A673 (cell line): Measurements from ENCODE around the gene RAB3GAP2.

Source experiments
- EZH2 ChIP-seq: fragments of 200-600 bp; sonication (generic); IDR thresholded peaks from 2 replicates; pipeline ENCODE4 v1.6.1; 2017; ENCODE audit warnings: borderline replicate concordance, low read depth, mild to moderate bottlenecking, mixed read lengths, antibody characterized with exemption, low read length; ENCODE audit not compliant: poor library complexity, severe bottlenecking
- TF ChIP-seq, protein P1 (sequence below): fragments of 300-800, 200-600 bp; sonication (generic); conservative IDR thresholded peaks from 2 replicates; pipeline ENCODE4 v1.5.1; 2017; ENCODE audit warnings: low read depth, mild to moderate bottlenecking, antibody characterized with exemption, low read length, moderate library complexity, mixed read lengths

DNA sequence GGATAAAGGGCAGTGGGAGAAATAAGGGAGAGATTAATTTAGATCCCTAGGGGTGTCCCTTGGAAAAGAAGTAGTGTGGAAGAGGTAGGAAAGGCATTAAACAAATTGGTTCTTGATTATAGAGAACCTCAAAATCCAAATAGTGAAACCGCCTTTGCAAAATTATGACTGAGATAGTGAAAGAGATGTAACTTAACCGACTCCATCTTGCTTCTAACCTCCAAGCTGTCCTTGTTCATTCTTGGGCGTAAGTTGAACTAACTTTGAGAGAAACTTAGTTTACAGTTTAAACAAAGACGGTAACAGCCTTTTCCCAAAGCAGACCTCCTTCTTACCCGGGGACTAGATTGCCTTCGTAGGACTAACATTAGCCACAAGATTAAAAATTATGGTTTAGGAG lies 3.2 kb upstream of the RAB3GAP2 start:
- no peak for TF ChIP-seq EZH2
- TF ChIP-seq, protein P1, sequence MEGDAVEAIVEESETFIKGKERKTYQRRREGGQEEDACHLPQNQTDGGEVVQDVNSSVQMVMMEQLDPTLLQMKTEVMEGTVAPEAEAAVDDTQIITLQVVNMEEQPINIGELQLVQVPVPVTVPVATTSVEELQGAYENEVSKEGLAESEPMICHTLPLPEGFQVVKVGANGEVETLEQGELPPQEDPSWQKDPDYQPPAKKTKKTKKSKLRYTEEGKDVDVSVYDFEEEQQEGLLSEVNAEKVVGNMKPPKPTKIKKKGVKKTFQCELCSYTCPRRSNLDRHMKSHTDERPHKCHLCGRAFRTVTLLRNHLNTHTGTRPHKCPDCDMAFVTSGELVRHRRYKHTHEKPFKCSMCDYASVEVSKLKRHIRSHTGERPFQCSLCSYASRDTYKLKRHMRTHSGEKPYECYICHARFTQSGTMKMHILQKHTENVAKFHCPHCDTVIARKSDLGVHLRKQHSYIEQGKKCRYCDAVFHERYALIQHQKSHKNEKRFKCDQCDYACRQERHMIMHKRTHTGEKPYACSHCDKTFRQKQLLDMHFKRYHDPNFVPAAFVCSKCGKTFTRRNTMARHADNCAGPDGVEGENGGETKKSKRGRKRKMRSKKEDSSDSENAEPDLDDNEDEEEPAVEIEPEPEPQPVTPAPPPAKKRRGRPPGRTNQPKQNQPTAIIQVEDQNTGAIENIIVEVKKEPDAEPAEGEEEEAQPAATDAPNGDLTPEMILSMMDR = no peak
